ENCODE data around the gene SERTAD4.
A peak's percentile ranks its signal among the peaks of the same experiment; 100 is the strongest.
"Not testable (repeated sequence)": the region's sequence is repeated elsewhere in the genome, so short reads cannot be mapped to it uniquely, and the experiment has no call there.

Gene SERTAD4

DNA sequence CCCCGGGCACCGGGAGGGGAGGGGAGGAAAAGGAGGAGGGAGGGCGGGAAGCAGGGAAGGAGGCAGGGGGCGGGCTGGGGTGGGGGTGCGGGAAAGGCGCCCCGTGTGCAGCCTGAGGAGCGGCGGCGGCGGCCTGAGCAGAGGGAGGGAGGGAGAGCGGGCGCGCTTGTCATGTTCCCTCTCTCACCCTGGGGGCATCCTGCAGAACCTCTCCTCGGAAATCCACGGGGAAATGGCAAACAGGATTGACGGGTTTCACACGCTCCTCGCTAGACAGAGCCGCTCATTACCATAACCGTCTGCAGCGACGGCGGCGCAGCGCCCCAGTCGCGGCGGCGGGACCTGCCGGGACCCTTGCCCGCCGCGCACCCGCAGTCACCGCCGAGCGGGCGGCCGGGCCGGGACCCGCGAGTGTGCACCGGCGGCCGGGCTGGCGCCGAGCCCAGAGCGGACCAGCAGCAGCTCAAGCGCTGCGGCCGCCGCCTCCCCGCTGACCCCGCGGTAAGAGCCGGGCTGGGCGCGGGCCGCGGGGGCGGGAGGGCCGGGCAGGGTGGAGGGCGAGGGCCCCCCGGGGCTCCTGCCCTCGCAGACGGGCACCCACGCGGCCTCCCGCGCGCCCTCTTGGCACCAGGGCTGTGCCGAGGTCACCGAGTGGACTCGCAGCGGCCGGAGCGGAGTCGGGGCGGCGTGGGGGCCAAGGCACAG is at the start of gene SERTAD4:
TSS of gene SERTAD4 (plus strand) at position 286 of the 705 bp plus-strand sequence. CDS start 5,165 bp downstream, outside the sequence.
- no peak for DNase-seq

- DNase-seq, result no peak
Observed at GRCh38 chr1:210185063-210185462, 47.5 kb upstream of the SERTAD4 start.

GRCh38 chr1:210187849-210188606 is 44.6 kb upstream of the SERTAD4 start:
- not testable (repeated sequence) for DNase-seq

GRCh38 chr1:210189426-210189825 is 43.2 kb upstream of the SERTAD4 start:
- DNase-seq, result no peak

GRCh38 chr1:210195635-210196160 is 36.9 kb upstream of the SERTAD4 start:
- DNase-seq, result no peak

DNA sequence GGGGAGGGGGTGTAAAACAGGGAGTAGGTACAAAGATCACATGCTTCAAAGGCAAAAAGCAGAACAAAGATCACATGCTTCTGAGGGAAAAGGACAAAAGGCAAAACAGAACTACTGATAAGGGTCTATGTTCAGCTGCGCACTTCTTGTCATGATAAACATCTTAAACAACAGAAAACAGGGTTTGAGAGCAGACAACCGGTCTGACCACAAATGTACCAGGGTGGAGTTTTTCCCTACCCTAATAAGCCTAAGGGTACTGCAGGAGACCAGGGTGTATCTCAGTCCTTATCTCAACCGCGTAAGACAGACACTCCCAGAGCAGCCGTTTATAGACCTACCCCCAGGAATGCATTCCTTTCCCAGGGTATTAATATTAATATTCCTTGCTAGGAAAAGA is 36.3 kb upstream of the SERTAD4 start:
- DNase-seq, result not testable (repeated sequence)

DNA sequence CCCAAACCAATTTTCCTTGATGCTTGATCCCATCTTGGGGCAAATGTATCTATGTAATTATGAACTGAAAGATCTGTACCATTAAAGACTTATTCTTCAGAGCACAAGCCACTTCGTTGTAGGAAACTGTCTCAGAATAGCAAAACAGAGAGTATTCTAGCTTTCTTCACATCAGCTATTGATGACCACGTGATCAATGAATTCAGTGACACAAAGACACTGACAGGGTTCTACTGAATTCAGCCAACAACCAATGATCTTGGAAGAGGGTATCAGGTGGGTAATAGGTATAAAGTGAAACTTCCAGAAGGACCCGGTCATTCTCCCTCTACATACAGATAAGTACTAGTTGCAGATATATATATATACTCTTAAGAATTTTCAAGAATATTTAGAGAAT is 33.8 kb upstream of the SERTAD4 start:
- DNase-seq, result no peak

DNA sequence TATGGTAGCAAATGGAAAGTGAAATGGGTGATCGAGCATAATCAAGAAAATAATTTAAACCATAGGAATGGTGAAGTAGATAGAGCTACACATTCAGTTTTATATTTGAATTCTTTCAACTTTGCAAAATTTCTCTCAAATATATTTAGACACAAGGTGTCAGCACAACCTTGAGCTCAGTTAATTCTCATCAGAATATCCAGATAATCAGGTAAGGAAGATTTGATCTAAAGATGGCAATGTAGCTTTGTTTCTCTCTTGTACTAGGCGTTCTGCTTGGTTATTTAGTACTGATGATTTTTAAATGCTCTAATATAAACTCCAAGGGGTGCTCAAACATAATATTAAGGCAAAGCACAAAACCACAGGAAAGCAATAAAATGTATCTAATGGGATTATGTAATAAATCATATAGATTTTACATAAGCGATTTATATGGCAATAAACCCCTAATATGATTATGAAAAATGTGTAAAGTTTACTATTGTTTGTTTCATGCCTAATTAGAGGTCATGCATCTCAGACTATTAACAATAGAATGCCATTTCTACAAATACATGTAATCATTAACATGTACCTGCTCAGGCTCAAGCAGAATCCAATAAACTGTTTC is 32.4 kb upstream of the SERTAD4 start:
- DNase-seq, result no peak

DNA sequence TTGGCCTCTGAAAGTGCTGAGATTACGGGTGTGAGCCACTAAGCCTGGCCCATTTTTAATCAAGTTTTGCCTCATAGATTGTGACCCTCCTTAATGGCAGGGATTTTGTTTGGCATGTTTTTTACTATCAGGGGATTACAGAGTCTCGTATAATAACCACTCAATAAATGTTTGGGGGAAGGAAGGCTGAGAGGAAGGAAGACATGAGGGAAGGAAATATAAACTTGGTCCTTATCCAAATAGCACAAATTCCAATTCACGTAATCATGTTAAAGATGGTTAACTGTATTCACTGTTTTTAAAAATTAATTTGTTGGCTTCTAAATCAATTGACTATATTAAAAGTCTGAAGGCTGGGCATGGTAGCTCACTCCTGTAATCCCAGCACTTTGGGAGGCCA is 30.9 kb upstream of the SERTAD4 start:
- no peak for DNase-seq

DNA sequence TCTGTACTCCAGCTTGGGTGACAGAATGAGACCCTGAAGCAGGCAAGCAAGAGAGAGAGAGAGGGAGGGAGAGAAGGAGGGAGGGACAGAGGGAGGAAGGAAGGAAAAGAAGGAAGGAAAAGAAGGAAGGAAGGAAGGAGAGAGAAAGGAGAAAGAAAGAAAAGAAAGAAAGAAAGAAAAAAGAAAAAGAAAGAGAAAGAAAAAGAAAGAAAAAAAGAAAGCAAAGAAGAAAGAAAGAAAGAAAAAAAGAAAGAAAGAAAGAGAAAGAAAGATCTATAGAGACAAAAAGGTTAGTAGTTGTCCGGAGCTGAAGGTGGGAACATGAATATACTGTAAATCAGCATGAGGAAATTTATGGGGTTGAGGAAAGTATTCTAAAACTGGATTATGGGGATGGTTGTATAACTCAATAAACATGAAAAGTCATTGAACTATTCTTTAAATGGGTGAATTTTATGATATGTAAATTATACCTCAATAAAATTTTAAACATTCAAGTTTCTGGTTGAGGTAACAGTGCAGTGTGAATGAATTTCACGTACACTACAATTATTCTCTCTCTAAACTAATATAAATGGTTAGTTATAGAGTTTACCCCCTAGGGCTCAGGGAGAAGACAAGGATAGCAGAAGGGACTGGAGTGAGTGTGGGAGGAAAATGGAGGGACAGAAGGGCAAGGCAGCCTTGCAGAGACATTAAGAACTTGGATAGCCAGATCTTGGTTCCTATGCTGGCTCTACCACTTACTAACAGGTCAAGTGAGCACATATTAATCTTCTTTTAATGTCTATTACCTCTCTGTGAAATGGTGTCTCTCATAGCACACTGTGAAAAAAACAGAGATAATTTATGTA is 24.8 kb upstream of the SERTAD4 start:
- DNase-seq, result no peak

DNA sequence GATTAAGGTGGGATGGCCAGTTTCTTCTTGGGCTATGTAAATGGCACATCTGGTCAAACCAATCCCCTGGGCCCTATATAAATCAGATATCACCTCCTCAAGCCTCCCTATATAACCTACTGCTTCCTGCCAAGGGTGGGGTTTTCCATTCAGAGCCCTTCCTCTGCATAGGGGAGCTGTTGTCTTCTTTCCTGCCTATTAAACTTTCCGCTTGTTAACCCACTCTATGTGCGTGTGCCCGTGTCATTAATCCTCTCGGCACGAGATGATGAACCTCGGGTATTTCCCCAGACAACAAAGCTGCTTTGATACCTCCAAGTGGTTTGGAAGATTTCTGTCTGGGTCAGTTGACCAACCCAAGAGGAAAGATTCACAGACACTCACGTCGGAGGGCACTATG is 19.3 kb upstream of the SERTAD4 start:
- no peak for DNase-seq

- no peak for DNase-seq
Observed at GRCh38 chr1:210214573-210215409, 17.8 kb upstream of the SERTAD4 start.

- DNase-seq, result no peak
Observed at GRCh38 chr1:210217482-210217881, 15.1 kb upstream of the SERTAD4 start.

DNA sequence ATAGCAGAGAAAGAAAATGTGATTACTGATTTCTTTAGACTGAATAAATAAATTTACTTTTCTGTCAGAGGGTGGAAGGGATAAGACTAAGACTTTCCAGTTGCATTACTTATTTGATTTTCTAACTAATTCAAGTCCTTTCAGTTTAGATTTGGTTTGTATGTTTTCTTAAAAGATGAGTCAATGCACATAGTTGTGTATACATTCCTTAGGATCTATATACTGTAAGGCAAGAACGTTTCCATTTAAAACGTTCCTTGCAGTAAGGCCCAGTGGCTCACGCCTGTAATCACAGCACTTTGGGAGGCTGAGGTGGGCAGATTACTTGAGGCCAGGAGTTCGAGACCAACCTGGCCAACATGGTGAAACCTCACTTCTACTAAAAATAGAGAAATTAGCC is 14.5 kb upstream of the SERTAD4 start:
- no peak for DNase-seq

- no peak for DNase-seq
Observed at GRCh38 chr1:210222340-210223006, 10.1 kb upstream of the SERTAD4 start.

GRCh38 chr1:210223226-210223904 is 9.2 kb upstream of the SERTAD4 start:
- DNase-seq, result no peak

DNA sequence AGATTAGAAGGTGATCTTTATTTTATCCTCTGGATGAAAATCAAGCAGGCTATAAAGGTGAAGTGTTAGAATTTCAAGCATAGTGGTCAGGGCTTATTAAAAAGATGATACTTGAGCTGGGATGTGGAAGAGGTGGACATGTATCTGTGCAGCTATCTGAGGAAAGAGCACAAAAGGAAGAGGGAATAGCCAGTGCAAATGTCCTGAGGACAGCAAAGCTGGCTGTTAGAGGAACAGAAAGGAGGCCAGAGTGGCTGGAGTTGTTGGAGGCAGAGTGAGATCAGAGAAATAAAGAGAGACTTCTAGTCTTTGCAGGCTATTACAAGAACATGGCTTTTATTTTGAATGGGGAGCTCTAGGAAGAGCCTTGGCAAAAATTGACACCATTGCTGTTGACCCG is 4.4 kb upstream of the SERTAD4 start:
- DNase-seq, result no peak

DNA sequence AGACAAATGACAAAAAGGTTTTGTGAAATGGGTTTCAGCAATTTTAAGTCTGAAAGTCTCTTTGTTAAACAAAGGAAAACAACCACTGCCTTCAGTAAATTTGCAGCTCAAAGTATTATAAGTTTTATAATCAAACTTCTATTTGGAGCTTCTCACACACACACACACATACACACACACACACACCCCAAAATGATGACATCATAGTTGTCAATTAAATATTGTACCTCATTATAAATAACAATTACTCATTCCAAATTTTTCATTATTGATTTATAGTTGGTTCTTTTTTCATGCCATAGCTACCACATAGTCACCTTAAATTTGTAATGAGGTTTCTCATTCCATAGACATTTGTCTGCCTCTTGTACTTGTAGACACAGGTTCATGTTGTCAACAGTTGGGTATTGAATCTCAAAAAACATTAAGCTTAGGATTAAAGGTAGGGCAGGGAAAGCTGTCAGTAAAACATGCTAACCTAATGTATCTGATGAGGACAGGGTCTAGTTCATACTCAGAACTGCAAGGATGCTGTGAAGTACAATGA is 2.4 kb upstream of the SERTAD4 start:
- DNase-seq, result no peak

DNA sequence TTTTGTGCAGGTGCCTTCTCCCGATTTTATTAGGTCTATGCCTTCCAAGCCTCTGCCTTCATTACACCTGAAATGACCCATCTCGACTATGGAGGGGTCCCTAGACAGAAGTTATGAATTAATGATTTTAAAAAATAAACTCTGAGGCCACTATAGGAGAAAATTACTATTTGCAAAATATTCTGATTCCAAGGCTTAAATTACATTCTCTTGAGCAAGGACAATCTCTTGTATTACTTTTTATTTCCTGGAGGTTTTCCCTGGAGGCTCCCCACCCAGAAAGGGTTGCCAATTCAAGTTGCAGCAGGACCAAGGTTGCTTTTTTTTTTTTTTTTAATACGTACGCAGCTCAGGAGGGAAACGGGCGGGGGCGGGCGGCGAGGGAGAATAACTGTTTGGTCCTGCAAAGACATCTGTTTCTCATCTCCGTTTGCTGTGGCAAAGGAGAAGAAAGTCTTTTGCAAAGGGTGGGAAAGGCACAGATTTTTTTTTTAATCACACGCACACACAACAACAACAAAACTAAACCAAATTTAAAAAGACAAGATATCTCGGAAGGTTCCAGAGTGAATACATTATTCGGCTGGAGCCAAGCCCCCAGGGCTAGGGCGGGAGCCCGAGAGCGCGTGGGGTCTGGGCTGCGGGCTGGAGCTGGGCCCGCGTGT is 618 bp upstream of the SERTAD4 start:
- no peak for DNase-seq

- DNase-seq, result peak; percentile 33
Observed at GRCh38 chr1:210233216-210233494, 559 bp downstream of the SERTAD4 start.

Data from stimulated activated CD8-positive, alpha-beta memory T cell treated with anti-CD3 and anti-CD28 coated beads, Interleukin-4, amount 100 ng/mL, for 48 hours (primary cell).